HG03108 (cell line): ENCODE measurements around the gene FBN2.

ENCODE experiments used
- ATAC-seq: cut with Tn5 transposase; IDR thresholded peaks from one replicate; pipeline ENCODE4 v1.9.1; 2021; ENCODE audit warnings: moderate library complexity; ENCODE audit not compliant: unreplicated experiment

FBN2 gene

DNA sequence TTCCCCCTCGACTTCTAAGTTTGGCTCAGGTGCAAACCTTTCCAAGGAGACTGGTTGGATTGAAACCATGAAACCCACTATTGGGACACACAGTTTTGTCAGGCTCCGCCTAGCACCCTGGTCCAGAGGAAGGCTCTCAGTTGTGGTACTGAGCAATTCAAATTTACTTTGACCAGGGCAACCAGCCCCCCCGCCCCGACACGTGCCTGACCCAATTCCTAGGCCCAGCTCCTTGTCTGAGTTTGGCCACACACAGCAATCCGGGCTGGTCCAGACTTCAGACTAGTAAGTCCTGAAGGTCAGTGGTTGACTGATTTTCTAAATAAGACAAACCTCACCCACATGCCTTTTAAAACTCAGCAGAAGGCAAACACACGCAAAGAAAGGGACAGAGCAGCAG is 321.8 kb downstream of the FBN2 start:
- no peak for ATAC-seq

DNA sequence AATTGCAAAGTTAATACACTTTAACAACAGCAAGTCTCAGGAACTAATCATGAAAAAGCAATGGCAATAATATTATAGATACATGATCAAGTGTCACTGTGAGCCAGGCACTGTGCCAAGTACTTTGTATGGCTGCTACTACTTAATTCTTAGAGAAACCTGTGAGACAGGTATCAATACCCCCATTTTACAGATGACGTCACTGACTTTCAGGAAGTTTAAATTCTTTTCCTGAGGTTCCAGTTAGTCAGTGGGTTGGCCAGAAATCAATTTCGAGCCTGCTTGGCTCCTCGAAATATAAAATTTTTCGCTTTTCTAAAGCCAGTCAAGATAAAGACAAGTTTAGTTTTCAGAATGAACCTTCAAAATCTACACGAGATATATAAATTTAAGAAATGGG is 324.2 kb downstream of the FBN2 start:
- no peak for ATAC-seq

DNA sequence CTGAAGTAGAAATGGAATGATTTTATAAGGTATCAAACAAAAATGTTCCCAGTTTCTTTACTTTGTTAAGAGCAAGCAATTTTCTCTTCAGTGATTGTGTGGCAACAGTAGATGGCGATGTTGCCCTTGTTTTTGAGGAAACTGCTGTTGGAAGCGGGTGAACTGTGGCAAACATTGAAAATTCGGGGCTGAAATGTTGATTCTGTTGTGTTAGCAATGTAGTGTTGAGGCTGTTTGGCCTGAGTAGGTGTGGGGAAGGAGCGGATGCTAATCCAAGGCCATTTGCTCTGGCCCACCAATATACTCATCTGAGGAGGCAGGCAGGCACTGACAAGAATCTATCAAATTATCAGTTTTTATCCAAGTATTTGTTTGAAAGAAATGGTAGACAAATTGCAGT is 324.7 kb downstream of the FBN2 start:
- no peak for ATAC-seq

DNA sequence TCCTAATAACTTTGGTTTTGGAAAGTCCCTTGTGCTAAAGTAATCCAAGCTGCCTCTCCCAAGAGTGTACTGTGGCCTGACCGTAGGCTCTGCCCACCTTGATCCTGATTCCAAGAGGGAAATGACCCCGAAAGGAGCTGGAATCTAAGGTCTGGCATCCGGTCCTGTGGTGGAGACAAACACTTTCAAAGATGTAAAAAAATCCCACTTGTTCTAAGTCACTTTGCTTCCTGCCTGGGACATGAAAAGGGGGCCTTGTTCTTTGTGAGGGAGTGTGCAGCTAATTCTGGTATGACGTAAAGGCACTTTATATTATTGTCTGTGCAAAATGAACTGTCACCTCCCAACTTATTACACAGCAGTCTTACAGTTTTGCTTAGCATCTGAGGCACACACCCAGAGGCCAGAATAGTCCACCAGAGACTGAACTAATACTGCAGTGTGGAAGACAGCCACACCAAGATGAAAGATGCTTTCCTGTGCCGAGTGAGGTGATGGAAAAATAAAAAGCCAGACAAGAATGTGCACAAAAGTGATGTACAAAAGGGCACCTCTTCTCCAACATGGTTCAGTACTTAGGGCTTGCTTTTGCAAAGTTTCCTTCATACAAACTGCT is 325.7 kb downstream of the FBN2 start:
- no peak for ATAC-seq

DNA sequence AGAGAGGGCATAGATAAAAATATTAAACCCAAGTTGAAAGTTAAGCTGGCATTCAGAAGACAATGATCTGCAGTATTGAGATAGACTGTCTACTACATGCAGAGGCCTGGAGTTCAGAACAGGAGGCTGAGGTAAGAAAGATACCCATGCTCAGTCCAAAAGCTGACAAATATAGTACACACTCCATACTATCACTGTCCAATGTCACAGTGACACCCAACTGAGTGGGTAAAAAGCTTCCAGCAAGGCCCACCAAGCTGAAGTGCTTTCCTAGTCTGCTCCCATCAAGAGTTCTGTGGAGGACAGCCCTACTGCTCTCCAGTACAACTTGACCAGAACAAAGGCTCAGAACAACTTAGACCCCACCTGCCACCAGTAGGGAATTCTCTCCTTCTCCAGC is 329.6 kb downstream of the FBN2 start:
- ATAC-seq, result no peak
